Brain microvascular endothelial cell (primary cell): ENCODE results near the gene HMGN1.
"Not testable (repeated sequence)": the region's sequence is repeated elsewhere in the genome, so short reads cannot be mapped to it uniquely, and the experiment has no call there.

Experiments
- DNase-seq: peaks from one replicate; pipeline ENCODE4 v3.0.0-alpha.2; 2020
- H3K27ac ChIP-seq: fragments of 250-450 bp; sonication (Bioruptor Pico); 2 replicates; pipeline ENCODE4 v1.5.1; 2020; ENCODE audit warnings: mild to moderate bottlenecking, moderate library complexity
- H3K27me3 ChIP-seq: fragments of 250-450 bp; sonication (Bioruptor Pico); replicated peaks from 2 replicates; pipeline ENCODE4 v1.5.1; 2020; ENCODE audit warnings: mild to moderate bottlenecking
- H3K36me3 ChIP-seq: fragments of 250-450 bp; sonication (Bioruptor Pico); replicated peaks from 2 replicates; pipeline ENCODE4 v1.5.1; 2020; ENCODE audit warnings: mild to moderate bottlenecking
- H3K4me3 ChIP-seq: 2 replicates; pipeline ENCODE4 v1.5.1; 2011; ENCODE audit warnings: low read depth, mild to moderate bottlenecking, control low read depth, low read length, moderate library complexity
- in situ Hi-C: cut with HindIII; loops from 2 replicates; pipeline ENCODE4 v1.10.0; 2017; ENCODE audit warnings: low sequenced_read_pairs, low pct_ligation_motif_present
- TF ChIP-seq, protein P1 (sequence below): IDR thresholded peaks from 2 replicates; pipeline ENCODE4 v1.5.1; 2011; ENCODE audit warnings: low read depth, mild to moderate bottlenecking, moderate library complexity, low read length, control low read depth, inconsistent platforms; ENCODE audit errors: missing control alignments

The HMGN1 gene

DNA sequence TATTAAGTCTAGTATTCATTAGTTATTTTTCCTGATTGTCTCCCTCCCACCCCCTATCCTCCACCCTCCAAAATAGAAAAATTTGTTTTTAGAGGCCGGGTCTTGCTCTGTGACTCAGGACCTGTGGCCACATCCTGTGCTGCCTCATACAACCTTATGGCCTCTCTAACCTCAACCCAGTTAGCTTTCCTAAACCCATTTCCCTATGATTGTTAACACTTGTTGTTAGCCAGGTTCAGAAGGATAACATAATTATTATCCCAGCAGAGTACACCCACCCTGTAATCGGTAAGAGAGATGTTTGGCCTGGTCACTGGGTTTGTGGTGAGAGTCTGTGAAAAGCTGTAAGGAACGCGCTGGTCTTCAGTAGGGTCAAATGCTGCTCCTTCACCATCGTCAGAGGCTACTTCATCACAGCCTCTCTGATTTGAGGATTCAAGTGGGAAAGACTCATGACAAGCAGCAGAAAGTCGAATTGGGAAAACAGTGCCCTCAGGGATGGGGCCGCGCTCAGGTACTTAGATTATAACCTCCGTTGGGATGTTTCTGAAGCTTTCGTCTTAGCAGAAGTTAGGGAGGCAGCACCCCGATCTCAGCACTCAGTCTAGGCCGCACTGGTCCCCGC lies 35.9 kb upstream of the HMGN1 start:
- TF ChIP-seq, protein P1, sequence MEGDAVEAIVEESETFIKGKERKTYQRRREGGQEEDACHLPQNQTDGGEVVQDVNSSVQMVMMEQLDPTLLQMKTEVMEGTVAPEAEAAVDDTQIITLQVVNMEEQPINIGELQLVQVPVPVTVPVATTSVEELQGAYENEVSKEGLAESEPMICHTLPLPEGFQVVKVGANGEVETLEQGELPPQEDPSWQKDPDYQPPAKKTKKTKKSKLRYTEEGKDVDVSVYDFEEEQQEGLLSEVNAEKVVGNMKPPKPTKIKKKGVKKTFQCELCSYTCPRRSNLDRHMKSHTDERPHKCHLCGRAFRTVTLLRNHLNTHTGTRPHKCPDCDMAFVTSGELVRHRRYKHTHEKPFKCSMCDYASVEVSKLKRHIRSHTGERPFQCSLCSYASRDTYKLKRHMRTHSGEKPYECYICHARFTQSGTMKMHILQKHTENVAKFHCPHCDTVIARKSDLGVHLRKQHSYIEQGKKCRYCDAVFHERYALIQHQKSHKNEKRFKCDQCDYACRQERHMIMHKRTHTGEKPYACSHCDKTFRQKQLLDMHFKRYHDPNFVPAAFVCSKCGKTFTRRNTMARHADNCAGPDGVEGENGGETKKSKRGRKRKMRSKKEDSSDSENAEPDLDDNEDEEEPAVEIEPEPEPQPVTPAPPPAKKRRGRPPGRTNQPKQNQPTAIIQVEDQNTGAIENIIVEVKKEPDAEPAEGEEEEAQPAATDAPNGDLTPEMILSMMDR = no peak
- in situ Hi-C loops = no loop called here
- peak; percentile 5 for DNase-seq
- H3K27ac ChIP-seq = no peak overlapping the region
- no peak overlapping the region for H3K4me3 ChIP-seq
- no peaks in the 10 kb centered on the region for H3K27me3 ChIP-seq
- no peaks in the 10 kb centered on the region for H3K36me3 ChIP-seq

DNA sequence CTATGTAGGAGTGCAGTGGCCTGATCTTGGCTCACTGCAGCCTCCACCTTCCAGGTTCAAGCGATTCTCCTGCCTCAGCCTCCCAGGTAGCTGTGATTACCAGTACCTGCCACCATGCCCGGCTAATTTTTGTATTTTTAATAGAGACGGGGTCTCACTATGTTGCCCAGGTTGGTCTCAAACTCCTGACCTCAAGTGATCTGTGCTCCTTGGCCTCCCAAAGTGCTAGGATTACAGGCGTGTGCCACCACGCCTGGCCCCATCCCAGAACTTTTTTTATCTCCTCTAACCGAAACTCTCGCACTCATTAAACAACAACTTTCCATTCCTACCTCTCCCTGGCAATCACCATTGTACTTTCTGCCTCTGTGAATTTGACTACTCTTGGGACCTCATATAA lies 33.2 kb upstream of the HMGN1 start:
- DNase-seq, H3K27ac ChIP-seq, H3K27me3 ChIP-seq, H3K4me3 ChIP-seq, H3K36me3 ChIP-seq, in situ Hi-C loops: not testable (repeated sequence)

DNA sequence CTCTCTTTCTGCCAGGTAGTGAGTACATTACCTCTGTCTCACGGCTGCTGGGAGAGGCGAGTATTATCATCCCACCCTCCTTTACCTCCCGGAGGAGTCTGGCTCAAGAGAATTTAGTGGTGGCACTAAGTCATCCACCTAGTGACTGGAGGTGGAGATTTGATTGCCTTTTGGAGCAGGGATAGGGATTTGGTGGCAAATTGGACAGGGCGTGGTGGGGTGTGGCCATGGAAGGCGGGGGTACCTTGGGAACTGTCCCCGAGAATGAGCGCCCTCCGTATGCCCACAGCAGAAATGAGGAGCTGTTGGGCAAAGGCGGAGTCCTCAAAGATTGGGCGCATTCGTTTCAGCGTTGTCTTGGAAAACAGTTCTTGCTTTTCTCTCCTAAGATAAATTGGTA lies 32.1 kb upstream of the HMGN1 start:
- H3K36me3 ChIP-seq = no peaks in the 10 kb centered on the region
- TF ChIP-seq, protein P1 = no peak
- H3K27me3 ChIP-seq = no peaks in the 10 kb centered on the region
- no peak for DNase-seq
- H3K4me3 ChIP-seq = peak overlapping the region; percentile 82
- in situ Hi-C loops = no loop called here
- H3K27ac ChIP-seq = peak overlapping the region; percentile 87

DNA sequence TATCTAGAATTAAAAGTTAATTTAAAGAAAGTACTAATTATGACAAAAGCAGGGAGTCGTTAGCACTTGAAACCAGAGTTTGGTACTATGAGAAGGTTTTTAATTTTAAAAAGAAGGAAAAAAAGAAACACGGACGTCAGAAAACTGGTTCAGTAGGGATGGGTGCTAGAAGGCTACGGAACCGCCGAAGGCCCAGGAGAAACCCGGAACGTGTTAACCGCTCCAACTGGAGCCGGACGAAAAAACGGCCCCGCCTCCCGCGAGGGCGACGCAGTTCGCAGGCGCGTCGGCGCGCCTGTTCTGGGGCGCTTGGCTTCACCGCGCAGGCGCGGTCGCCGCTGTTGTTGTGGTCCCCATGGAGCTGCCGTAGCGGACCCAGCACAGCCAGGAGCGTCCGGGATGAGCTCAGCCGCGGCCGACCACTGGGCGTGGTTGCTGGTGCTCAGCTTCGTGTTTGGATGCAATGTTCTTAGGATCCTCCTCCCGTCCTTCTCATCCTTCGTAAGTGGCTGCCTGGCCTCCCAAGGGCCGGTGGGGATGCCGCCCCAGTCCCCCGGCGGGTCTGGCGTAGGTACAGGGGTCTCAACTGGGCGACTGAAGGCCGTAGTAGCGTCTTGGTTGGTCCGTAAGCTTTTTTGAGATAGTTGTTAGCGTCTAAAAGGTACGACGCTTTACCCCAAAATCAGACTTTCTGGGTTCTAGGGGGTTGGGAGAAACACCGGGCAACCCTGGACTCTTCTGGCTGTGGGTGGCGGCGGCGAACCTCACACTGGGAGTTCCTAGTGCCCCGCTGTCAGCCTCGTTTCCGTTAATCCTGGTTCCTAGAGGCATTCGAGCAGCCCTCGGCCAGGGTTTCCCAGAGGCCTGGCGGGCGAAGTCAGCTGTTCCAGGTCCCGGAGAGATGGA lies 31.4 kb upstream of the HMGN1 start:
- Histone ChIP-seq H3K36me3 (no peaks in the 10 kb centered on the region), H3K4me3 (peak overlapping the region; percentile 82), H3K27ac (peak overlapping the region; percentile 87), H3K27me3 (no peaks in the 10 kb centered on the region)
- in situ Hi-C loops = no loop called here
- peak; percentile 98 for DNase-seq
- TF ChIP-seq, protein P1 = no peak

DNA sequence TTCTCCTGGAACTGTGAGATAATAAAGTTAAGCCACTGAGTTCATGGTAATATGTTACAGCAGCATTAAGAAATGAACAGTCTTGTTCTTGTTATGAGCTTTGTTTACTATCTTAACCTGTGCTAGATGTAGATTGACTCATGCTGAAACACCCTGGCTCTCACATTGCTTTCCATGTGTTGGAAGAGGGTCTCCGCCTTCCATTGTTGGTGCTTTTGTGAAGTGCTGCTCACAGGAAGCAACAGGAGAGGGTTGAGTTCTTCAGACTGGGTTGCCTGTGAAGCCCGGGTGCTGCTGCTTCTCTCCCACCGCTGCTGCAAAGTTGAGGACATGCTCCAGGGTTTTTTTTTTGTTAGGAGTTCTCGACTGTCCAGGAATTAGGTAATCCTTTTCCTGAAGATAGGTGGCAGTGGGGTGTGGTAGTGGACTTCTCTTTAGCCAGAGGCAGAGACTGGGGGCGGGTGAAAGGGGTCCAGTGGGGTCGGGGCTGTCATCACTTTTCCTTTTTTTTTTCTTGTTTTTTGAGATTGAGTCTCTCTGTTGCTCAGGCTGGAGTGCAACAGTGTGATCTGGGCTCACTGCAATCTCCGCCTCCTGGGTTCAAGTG lies 28.7 kb upstream of the HMGN1 start:
- no peak for DNase-seq
- no peak overlapping the region for H3K27ac ChIP-seq

More for the DNA sequence above, 28.7 kb upstream of the HMGN1 start:
- H3K27me3 ChIP-seq = no peaks in the 10 kb centered on the region
- H3K4me3 ChIP-seq = no peak overlapping the region
- TF ChIP-seq, protein P1 = no peak
- in situ Hi-C loops = no loop called here
- H3K36me3 ChIP-seq = no peaks in the 10 kb centered on the region
